ENCODE data around the gene C19orf12.

C19orf12 gene

GRCh38 chr19:29658221-29658991, 56.7 kb downstream of the C19orf12 start:
- Histone ChIP-seq H2AFZ (ENCODE audit: low read length, unreplicated experiment) (no peak overlapping the region), H3K79me2 (ENCODE audit: control insufficient read depth, insufficient read depth, low read length, unreplicated experiment) (no peaks in the 10 kb centered on the region), H3K36me3 (ENCODE audit: insufficient read depth, low read length) (no peaks in the 10 kb centered on the region), H3K4me1 (ENCODE audit: control insufficient read depth, insufficient read depth, low read length, unreplicated experiment) (peaks cover 16% of the 10 kb centered on the region), H3K4me3 (ENCODE audit: low read depth, low read length) (no peak overlapping the region), H3K27me3 (ENCODE audit: insufficient read depth, low read length) (peaks cover 8% of the 10 kb centered on the region; the same call in 1 of the 2 replicates), H3K27ac (ENCODE audit: low read depth, low read length) (no peak overlapping the region)

GRCh38 chr19:29655648-29656335, 59.3 kb downstream of the C19orf12 start:
- no peaks in the 10 kb centered on the region for H3K36me3 ChIP-seq (ENCODE audit: insufficient read depth, low read length)
- H3K4me1 ChIP-seq (ENCODE audit: control insufficient read depth, insufficient read depth, low read length, unreplicated experiment) = no peaks in the 10 kb centered on the region

GRCh38 chr19:29653398-29653797, 61.7 kb downstream of the C19orf12 start:
- no peak overlapping the region for H2AFZ ChIP-seq (ENCODE audit: low read length, unreplicated experiment)
- no peak overlapping the region for H3K4me3 ChIP-seq (ENCODE audit: low read depth, low read length)
- peaks cover 15% of the 10 kb centered on the region; the same call in 1 of the 2 replicates for H3K27me3 ChIP-seq (ENCODE audit: insufficient read depth, low read length)

More at GRCh38 chr19:29655648-29656335, 59.3 kb downstream of the C19orf12 start:
- H3K27me3 ChIP-seq (ENCODE audit: insufficient read depth, low read length) = peaks cover 15% of the 10 kb centered on the region; the same call in 1 of the 2 replicates
- no peak overlapping the region for H3K27ac ChIP-seq (ENCODE audit: low read depth, low read length)
- H2AFZ ChIP-seq (ENCODE audit: low read length, unreplicated experiment) = no peak overlapping the region
- no peaks in the 10 kb centered on the region for H3K79me2 ChIP-seq (ENCODE audit: control insufficient read depth, insufficient read depth, low read length, unreplicated experiment)
- H3K4me3 ChIP-seq (ENCODE audit: low read depth, low read length) = no peak overlapping the region

GRCh38 chr19:29651622-29652394, 63.3 kb downstream of the C19orf12 start:
- Histone ChIP-seq H3K4me1 (ENCODE audit: control insufficient read depth, insufficient read depth, low read length, unreplicated experiment) (no peaks in the 10 kb centered on the region), H3K27me3 (ENCODE audit: insufficient read depth, low read length) (peaks cover 15% of the 10 kb centered on the region; the same call in 1 of the 2 replicates), H2AFZ (ENCODE audit: low read length, unreplicated experiment) (no peak overlapping the region), H3K36me3 (ENCODE audit: insufficient read depth, low read length) (no peaks in the 10 kb centered on the region), H3K4me3 (ENCODE audit: low read depth, low read length) (no peak overlapping the region), H3K27ac (ENCODE audit: low read depth, low read length) (no peak overlapping the region), H3K79me2 (ENCODE audit: control insufficient read depth, insufficient read depth, low read length, unreplicated experiment) (no peaks in the 10 kb centered on the region)

More at GRCh38 chr19:29653398-29653797, 61.7 kb downstream of the C19orf12 start:
- Histone ChIP-seq H3K36me3 (ENCODE audit: insufficient read depth, low read length) (no peaks in the 10 kb centered on the region), H3K4me1 (ENCODE audit: control insufficient read depth, insufficient read depth, low read length, unreplicated experiment) (no peaks in the 10 kb centered on the region), H3K27ac (ENCODE audit: low read depth, low read length) (no peak overlapping the region), H3K79me2 (ENCODE audit: control insufficient read depth, insufficient read depth, low read length, unreplicated experiment) (no peaks in the 10 kb centered on the region)

DNA sequence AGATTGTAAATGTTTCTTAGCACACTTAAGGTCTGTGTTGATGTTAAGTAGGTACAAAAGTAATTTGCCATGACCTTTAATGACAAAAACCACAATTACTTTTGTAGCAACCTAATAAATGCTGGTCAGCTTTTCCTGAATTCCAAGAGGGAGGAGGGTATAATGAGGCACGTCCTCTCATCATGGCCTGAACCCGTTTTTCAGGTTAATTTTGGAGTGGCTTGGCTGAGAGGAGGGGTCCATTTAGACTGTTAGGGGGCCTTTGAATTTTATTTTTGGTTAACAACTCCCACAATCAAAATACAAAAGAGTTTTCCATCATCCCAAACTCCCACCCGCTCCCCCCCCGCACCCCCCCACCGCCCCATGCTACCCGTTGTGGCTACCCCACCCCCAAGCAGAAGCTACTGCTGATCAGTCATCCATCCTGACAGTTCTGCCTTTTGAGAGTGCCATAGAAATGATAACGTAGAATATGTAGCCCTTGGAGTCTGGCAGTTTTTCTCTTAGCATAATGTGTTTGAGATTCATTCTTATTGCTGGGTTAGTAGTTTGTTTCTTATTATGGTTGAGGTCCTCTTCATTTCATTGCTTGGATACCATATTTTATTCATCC, 64.2 kb downstream of the C19orf12 start:
- Histone ChIP-seq H3K27ac (ENCODE audit: low read depth, low read length) (no peak overlapping the region), H3K79me2 (ENCODE audit: control insufficient read depth, insufficient read depth, low read length, unreplicated experiment) (no peaks in the 10 kb centered on the region), H3K27me3 (ENCODE audit: insufficient read depth, low read length) (peaks cover 15% of the 10 kb centered on the region; the same call in 1 of the 2 replicates), H3K4me3 (ENCODE audit: low read depth, low read length) (no peak overlapping the region), H2AFZ (ENCODE audit: low read length, unreplicated experiment) (no peak overlapping the region), H3K4me1 (ENCODE audit: control insufficient read depth, insufficient read depth, low read length, unreplicated experiment) (peaks cover 4% of the 10 kb centered on the region), H3K36me3 (ENCODE audit: insufficient read depth, low read length) (no peaks in the 10 kb centered on the region)
